NCI-H2196 (cell line): Measurements from ENCODE around the gene TAGLN2.
A peak's percentile ranks its signal among the peaks of the same experiment; 100 is the strongest.

ENCODE experiments used
- DNase-seq: peaks from one replicate; lab custom pipeline; 2025; ENCODE audit not compliant: unreplicated experiment; lab: John Stamatoyannopoulos, UW

TAGLN2 gene

DNA sequence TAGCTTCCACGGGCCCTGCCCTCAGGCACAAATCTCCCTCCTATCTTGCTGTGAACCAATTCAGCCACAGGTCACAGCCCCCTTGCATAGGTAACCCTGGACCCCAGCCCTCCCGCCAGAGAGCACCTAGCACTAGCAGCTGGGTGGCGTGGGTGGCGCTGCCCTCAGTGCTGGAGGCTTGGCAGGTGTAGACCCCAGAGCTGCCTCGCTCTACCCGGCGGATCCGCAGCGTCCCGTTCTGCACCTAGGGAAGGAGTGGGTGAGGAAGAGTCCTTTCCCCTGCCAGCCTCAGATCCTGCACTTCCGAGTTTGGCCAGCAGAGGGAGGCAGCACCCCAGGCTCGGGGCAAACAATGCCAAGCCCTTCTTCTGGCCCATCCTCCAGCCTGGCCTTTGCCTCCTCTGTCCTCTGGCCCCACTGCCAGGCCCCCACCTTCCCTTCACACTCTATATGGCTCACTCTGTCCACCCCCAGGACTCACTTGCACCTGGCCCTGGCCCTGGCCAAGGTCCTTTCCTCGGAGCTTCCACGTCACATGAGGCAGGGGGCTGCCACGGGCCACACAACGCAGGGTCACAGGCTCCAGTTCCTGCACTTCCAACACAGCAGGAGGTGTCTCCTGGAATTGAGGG is 11.1 kb upstream of the TAGLN2 start:
- DNase-seq: peak; percentile 83

- no peak for DNase-seq
These were observed 10.5 kb upstream of the TAGLN2 start for GRCh38 chr1:159935719-159936272.

GRCh38 chr1:159935305-159935704 is 10.0 kb upstream of the TAGLN2 start:
- no peak for DNase-seq

- no peak for DNase-seq
These were observed 9.1 kb upstream of the TAGLN2 start for GRCh38 chr1:159934136-159935039.

DNA sequence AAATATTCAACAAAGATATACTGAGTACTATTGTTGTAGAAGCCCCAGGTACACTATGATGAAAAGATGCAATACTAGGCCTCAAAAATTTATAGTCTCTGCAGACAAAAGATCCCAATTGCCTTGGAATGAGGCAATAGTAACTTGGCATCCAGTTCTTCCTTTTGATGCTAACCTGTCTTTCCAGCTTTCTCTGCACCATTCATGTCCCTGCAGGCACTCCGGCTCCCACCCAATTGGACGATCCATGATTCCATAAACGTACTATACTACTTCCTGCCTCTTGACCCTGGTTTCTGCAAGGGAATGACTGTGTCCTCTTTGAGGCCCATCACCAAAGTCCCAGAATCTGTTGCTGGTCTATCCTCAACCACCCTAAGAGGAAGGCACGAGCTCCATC is 8.0 kb upstream of the TAGLN2 start:
- DNase-seq: no peak

DNA sequence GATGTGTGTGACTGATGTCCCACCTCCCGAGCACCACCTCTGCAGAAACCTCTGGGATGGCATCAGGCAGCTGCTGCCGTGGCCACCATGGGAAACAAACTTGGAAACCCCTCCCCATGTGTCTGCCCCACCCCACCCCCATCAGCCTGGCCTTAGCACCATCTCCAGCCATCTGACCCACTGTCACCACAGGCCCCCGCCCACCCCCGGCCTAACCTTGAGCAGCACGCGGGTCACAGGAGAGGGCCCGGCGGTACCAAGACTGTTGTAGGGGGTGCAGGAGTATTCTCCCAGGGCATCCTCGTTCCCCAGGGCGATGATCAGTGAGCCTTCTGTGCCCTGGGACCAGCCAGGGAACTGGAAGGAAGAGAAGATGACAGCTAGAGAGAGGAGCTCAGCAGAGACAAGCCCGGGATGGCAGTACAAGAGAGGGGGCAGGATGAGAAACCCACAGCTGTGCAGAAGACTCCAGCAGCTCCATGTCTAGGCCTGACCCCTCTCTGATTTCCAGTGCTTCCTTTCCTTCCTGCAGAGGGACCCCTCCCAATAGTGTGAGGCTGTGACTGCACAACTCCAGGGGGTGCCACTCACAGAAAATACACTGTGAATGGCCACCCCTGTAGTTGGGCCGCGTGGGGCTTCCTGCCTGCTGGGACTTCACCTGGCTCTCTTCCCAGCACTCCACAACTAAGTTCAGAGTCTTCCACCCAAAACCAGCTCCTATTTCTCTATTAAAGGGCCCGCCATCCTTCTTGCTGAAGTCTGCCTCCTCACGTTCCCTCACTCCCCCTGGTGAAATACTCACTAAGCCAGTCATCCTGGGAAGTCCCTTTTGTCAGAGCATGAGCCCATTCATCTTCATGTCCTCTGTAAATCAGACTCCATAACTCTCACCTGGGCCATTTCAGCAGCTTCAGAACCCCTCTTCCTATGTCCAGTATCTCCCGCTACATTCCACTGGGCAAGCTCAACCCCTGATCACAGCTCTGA is 7.3 kb upstream of the TAGLN2 start:
- DNase-seq: no peak

DNA sequence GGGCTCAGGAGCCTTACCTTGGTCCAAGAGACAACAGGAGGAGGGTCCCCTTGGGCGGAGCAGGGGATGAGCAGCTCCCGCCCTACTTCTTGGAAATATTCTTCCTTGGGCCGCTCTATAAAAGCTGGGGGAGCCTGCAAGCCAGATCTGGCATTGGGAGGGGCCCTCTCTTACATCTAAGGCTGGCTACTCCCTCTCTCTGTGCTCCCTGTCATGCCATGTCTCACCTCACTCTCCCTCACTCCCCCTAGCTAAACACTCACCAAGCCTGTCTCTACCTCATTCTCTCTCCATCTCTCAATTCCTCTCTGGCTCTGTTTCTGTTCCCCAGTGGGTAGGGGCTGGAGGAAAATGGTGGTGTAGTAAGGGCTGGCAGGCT is 6.5 kb upstream of the TAGLN2 start:
- DNase-seq: no peak

- DNase-seq: no peak
These were observed 5.9 kb upstream of the TAGLN2 start for GRCh38 chr1:159931101-159931794.

GRCh38 chr1:159930634-159931033 is 5.3 kb upstream of the TAGLN2 start:
- DNase-seq: no peak

DNA sequence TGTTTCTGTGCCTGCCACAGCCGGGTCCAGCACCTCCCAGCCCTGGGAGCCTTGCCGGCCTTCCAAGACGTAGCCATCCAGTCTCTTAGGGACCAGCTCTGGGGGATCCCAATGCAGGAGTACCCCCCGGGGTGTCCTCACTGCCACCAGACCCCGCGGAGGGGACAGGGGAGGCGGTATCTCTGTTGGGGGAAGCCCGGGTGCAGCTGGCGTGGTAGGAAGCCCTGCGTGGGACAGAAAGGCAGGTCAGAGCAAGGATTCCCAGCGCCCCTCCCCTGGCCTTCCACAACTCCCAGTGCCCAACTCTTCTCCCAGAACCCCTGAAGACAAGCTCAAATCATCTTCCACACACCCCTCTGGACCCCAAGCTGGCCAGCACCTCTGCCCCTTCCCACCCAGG is 4.9 kb upstream of the TAGLN2 start:
- DNase-seq: no peak

GRCh38 chr1:159929155-159930051 is 4.1 kb upstream of the TAGLN2 start:
- DNase-seq: no peak

GRCh38 chr1:159928491-159929050 is 3.3 kb upstream of the TAGLN2 start:
- no peak for DNase-seq

- DNase-seq: no peak
These were observed 2.6 kb upstream of the TAGLN2 start for GRCh38 chr1:159927849-159928431.

DNA sequence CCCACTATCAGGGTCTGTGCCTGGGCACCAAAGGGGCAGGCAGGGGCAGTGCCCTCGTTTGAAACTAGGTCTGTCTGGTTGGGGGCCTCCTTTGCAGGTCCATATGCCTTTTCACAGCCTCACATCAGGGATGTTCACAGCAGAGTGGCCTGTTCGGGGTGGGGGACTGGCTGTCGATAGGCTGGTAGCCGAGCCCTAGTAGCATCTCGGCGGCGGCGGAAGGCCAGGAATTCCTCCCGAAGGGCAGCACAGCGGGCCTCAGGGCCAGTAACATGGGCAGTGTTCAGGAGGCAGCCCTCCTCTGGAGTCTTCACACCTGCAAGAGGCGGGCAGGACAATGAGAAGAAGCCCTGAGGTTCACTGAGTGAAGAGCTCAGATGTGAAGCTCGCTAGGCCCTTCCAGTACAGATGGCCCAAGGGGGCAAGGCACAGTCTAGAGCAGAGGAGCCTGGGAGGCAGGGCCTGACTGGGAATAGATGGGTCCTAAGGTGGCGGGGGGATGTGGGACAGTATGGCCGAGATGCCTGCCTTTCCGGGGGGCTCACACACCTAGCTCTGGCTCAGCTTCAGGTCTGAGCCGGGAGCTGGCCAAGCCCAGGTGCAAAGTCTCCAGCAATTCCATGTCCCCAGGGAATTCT is 2.0 kb upstream of the TAGLN2 start:
- DNase-seq: no peak

DNA sequence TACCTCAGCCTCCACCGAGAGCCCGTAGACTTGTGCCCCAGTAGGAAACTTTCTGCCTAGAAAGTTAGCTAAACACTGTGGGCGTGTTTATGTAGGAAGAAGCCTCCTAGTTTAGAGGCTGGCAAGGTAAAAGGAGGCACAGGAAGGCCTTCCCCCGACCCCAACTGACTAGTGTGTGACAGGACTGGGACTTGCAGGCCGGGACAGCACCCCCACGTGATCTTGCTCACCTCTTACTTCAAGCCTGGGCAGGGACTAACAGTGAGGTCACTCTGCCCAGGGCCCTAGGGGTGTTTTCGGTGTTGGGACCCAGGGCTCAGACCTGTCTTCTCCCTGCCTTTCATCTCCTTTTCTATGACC is 392 bp upstream of the TAGLN2 start:
- DNase-seq: no peak

DNA sequence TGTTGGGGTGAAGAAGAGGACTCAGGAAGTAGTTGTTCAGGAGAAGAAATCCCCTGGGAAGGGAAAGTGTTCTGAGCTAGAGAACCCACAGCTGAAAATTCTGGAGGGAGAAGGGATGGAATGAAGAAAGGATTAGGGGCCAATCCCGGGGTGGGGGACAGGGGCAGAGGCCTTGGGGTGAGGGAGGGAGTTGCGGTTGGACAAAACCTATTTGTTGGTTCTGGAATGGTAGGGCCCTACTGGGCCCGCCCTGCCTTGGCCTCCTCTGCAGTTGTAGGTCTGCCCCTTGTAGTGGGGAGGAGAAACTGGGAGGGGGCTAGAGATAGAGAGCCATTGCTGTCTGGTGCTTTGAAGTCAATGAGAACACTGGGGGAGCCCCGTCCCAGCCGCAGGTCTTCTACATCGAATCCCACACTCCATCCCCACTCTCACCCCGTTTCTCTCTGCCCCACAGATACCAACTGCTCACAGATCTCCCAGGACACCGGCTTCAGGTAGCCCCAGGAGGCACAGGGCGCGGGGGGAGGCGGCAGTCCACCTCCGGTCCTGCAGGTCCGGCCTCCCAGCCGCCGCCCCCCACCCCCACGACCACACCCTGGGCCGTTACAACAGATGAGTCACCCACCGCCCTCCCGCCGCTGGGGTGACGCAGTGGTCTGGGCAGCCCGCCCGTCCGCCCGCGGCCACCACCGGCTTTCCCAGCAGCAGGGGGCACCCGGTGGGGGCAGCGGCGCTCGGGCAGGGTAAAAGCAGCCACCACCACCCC is 1.1 kb downstream of the TAGLN2 start:
- DNase-seq: peak; percentile 68

DNA sequence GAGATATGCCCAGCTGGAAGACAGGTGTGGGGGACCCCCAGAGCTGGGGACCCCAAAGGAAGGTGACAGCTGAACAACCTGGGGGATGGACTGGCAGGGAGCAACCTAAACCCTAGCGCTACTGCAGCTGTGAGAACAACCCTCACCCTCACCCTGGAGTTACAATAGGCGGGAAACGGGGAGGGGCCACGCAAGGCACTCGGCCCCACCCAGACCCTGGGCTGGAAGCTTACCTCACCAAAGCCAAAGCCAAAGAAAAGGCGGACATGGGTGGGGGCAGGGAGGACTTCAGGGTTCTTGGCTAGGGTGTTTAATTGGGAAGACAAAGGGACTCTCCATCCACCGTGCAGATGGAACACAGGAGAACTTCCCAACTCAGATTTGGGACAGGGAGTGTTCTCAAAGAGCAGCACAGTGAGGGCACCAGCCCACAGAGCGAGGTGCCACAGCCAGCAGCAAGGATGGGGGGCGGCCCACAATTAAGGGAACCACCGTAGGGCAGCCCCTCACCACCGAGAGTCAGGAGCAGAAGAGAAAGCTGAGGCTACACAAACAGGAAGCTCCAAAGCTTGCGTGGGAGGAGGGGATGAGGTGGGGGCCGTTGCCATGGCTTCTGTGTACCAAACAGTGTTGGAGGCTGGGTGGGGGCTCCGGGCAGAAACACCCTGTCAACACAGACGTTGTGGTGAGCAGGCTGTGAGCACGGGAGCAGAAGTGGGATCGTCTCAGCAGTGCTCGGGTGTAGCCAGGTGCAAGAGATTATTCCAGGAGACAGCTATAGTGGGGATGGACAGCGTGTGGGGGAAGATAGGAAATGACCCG is 1.9 kb downstream of the TAGLN2 start:
- peak; percentile 89 for DNase-seq
